Neural progenitor cell (in vitro differentiated cells): ENCODE data around the gene XPR1. TPM values are rescaled to one million over a fixed set of nuclear protein-coding genes. Genes with fewer than 3 reads are reported as not detected.

Experiments
- DNase-seq: peaks from one replicate; pipeline ENCODE4 v3.0.0-alpha.2; 2016; ENCODE audit warnings: low spot score
- H2AFZ ChIP-seq: fragments of 200-600 bp; sonication (generic); replicated peaks from 2 replicates; pipeline ENCODE4 v1.6.1; 2016; ENCODE audit warnings: antibody characterized with exemption
- H3F3A ChIP-seq: fragments of 200-600 bp; sonication (generic); 2 replicates; pipeline ENCODE4 v1.6.1; 2016; ENCODE audit warnings: antibody characterized with exemption, low read depth
- H3K27ac ChIP-seq: fragments of 200-600 bp; sonication (generic); 2 replicates; pipeline ENCODE4 v1.5.1; 2016; ENCODE audit warnings: mild to moderate bottlenecking
- H3K27me3 ChIP-seq: fragments of 200-600 bp; sonication (generic); 2 replicates; pipeline ENCODE4 v1.6.1; 2016; ENCODE audit warnings: mild to moderate bottlenecking, moderate library complexity
- H3K36me3 ChIP-seq: fragments of 200-600 bp; sonication (generic); 2 replicates; pipeline ENCODE4 v1.5.1; 2016
- H3K4me1 ChIP-seq: fragments of 200-600 bp; sonication (generic); 2 replicates; pipeline ENCODE4 v1.6.1; 2016; ENCODE audit warnings: mixed run types
- H3K4me2 ChIP-seq: fragments of 200-600 bp; sonication (generic); 2 replicates; pipeline ENCODE4 v1.6.1; 2016
- H3K4me3 ChIP-seq: fragments of 200-600 bp; sonication (generic); 2 replicates; pipeline ENCODE4 v1.5.1; 2016
- H3K79me2 ChIP-seq: fragments of 200-600 bp; sonication (generic); 2 replicates; pipeline ENCODE4 v1.6.1; 2016; ENCODE audit warnings: low read depth
- H3K9ac ChIP-seq: fragments of 200-600 bp; sonication (generic); 2 replicates; pipeline ENCODE4 v1.6.1; 2016
- H3K9me3 ChIP-seq: fragments of 200-600 bp; sonication (generic); 2 replicates; pipeline ENCODE4 v1.5.1; 2016; ENCODE audit warnings: low read depth
- H4K20me1 ChIP-seq: fragments of 200-600 bp; sonication (generic); 2 replicates; pipeline ENCODE4 v1.6.1; 2016; ENCODE audit warnings: low read depth
- H3K27ac Mint-ChIP-seq: 3 replicates; pipeline ENCODE4 v1.8.0; 2021; ENCODE audit warnings: mixed read lengths
- H3K27me3 Mint-ChIP-seq: 2 replicates; pipeline ENCODE4 v1.8.0; 2022; ENCODE audit warnings: low read depth, mild to moderate bottlenecking, inconsistent platforms, moderate library complexity, mixed read lengths; ENCODE audit not compliant: insufficient read depth
- H3K36me3 Mint-ChIP-seq: 3 replicates; pipeline ENCODE4 v1.8.0; 2021; ENCODE audit warnings: mixed read lengths
- H3K4me1 Mint-ChIP-seq: 3 replicates; pipeline ENCODE4 v1.8.0; 2021; ENCODE audit warnings: mixed read lengths
- H3K4me3 Mint-ChIP-seq: 3 replicates; pipeline ENCODE4 v1.8.0; 2021; ENCODE audit warnings: mild to moderate bottlenecking, moderate library complexity, mixed read lengths
- H3K9me3 Mint-ChIP-seq: 3 replicates; pipeline ENCODE4 v1.8.0; 2020; ENCODE audit warnings: mixed read lengths
- CTCF ChIP-seq: fragments of 200-600 bp; sonication (generic); IDR thresholded peaks from 2 replicates; pipeline ENCODE4 v1.5.1; 2017; ENCODE audit warnings: antibody characterized with exemption, mild to moderate bottlenecking
- EZH2 ChIP-seq: fragments of 200-600 bp; sonication (generic); IDR thresholded peaks from 2 replicates; pipeline ENCODE4 v1.6.1; 2017; ENCODE audit warnings: antibody characterized with exemption, mild to moderate bottlenecking, moderate library complexity
- EZH2phosphoT487 ChIP-seq: fragments of 200-600 bp; sonication (generic); IDR thresholded peaks from 2 replicates; pipeline ENCODE4 v1.6.1; 2017; ENCODE audit warnings: antibody characterized with exemption
- total RNA-seq: library from RNA; depleted of rRNA; stranded (reverse); fragments of >200 nt; gene quantifications from 2 replicates; pipeline ENCODE4 v1.2.3, GENCODE V29; 2015; ENCODE audit warnings: low replicate concordance

XPR1 gene
- total RNA-seq, 1 donor from 2014 or later: 75.0 TPM

- DNase-seq: no peak
- Histone ChIP-seq H3K27me3 (no peaks in the 10 kb centered on the region), H3K79me2 (no peaks in the 10 kb centered on the region), H3K36me3 (no peaks in the 10 kb centered on the region), H3K27ac (no peak overlapping the region), H3K9ac (no peak overlapping the region), H4K20me1 (no peaks in the 10 kb centered on the region), H3K9me3 (no peaks in the 10 kb centered on the region), H3K4me2 (no peak overlapping the region), H2AFZ (no peak overlapping the region), H3K4me3 (no peak overlapping the region), H3K4me1 (peaks cover 30% of the 10 kb centered on the region), H3F3A (peaks cover 21% of the 10 kb centered on the region)
- Mint-ChIP-seq H3K27ac (no peak overlapping the region), H3K4me3 (no peak overlapping the region), H3K4me1 (peaks cover 31% of the 10 kb centered on the region), H3K36me3 (peaks cover 3% of the 10 kb centered on the region), H3K9me3 (no peaks in the 10 kb centered on the region), H3K27me3 (no peaks in the 10 kb centered on the region)
- no peak for TF ChIP-seq EZH2phosphoT487
- no peak for TF ChIP-seq CTCF
- no peak for TF ChIP-seq EZH2
Measured at GRCh38 chr1:180845352-180845751, 213.5 kb downstream of the XPR1 start.

- Mint-ChIP-seq H3K4me1 (peaks cover 9% of the 10 kb centered on the region), H3K27me3 (no peaks in the 10 kb centered on the region), H3K9me3 (no peaks in the 10 kb centered on the region), H3K36me3 (peaks cover 16% of the 10 kb centered on the region), H3K4me3 (no peak overlapping the region), H3K27ac (no peak overlapping the region)
- Histone ChIP-seq H3K4me3 (no peak overlapping the region), H3K9ac (no peak overlapping the region), H3K79me2 (no peaks in the 10 kb centered on the region), H3K27me3 (no peaks in the 10 kb centered on the region), H4K20me1 (no peaks in the 10 kb centered on the region), H2AFZ (no peak overlapping the region), H3K27ac (no peak overlapping the region), H3K4me1 (peaks cover 5% of the 10 kb centered on the region), H3K36me3 (no peaks in the 10 kb centered on the region), H3F3A (peaks cover under 1% of the 10 kb centered on the region), H3K9me3 (no peaks in the 10 kb centered on the region), H3K4me2 (no peak overlapping the region)
- DNase-seq: no peak
- no peak for TF ChIP-seq EZH2
- TF ChIP-seq CTCF: no peak
- no peak for TF ChIP-seq EZH2phosphoT487
Measured at GRCh38 chr1:180848191-180848590, 216.4 kb downstream of the XPR1 start.

- H3K4me1 Mint-ChIP-seq: peaks cover 15% of the 10 kb centered on the region
- H3F3A ChIP-seq: peaks cover 7% of the 10 kb centered on the region
- TF ChIP-seq EZH2phosphoT487 (no peak), CTCF (no peak), EZH2 (no peak)
- H3K4me2 ChIP-seq: no peak overlapping the region
- H3K36me3 ChIP-seq: no peaks in the 10 kb centered on the region
- no peak overlapping the region for H3K27ac ChIP-seq
- H3K9ac ChIP-seq: no peak overlapping the region
- no peak overlapping the region for H3K27ac Mint-ChIP-seq
- no peak for DNase-seq
- no peaks in the 10 kb centered on the region for H3K9me3 Mint-ChIP-seq
- peaks cover 10% of the 10 kb centered on the region for H3K4me1 ChIP-seq
- H3K27me3 ChIP-seq: no peaks in the 10 kb centered on the region
- no peaks in the 10 kb centered on the region for H3K79me2 ChIP-seq
- H3K4me3 Mint-ChIP-seq: no peak overlapping the region
- no peak overlapping the region for H2AFZ ChIP-seq
- no peaks in the 10 kb centered on the region for H3K27me3 Mint-ChIP-seq
- peaks cover 16% of the 10 kb centered on the region for H3K36me3 Mint-ChIP-seq
- no peaks in the 10 kb centered on the region for H4K20me1 ChIP-seq
- H3K9me3 ChIP-seq: no peaks in the 10 kb centered on the region
- no peak overlapping the region for H3K4me3 ChIP-seq
Measured at GRCh38 chr1:180849031-180849775, 217.4 kb downstream of the XPR1 start.
